PFSK-1 (cell line): ENCODE data around the gene CEP104.

Source experiments
- FOXP2 ChIP-seq: optimal IDR thresholded peaks from 2 replicates; pipeline ENCODE3; 2011; ENCODE audit warnings: borderline replicate concordance, control low read depth, inconsistent platforms; ENCODE audit not compliant: insufficient read depth; ENCODE audit errors: extremely low read length, extremely low read depth
- POLR2AphosphoS5 ChIP-seq: IDR thresholded peaks from 2 replicates; pipeline ENCODE4 v1.6.1; 2012; ENCODE audit warnings: low read depth, mild to moderate bottlenecking, control low read depth, low read length, moderate library complexity
- REST ChIP-seq, 2 experiments: IDR thresholded peaks; 2 replicates each; pipeline versions ENCODE4 v1.6.1 to v1.8.0; 2011 to 2012; ENCODE audit warnings: low read depth in 2 of 2, low read length in 2 of 2, control low read depth in 1 of 2, inconsistent platforms in 1 of 2, mild to moderate bottlenecking in 1 of 2, moderate library complexity in 1 of 2; ENCODE audit not compliant: insufficient read depth in 1 of 2
- SIN3A ChIP-seq: IDR thresholded peaks from 2 replicates; pipeline ENCODE4 v1.6.1; 2012; ENCODE audit warnings: mild to moderate bottlenecking, low read length, moderate library complexity, borderline replicate concordance; ENCODE audit not compliant: insufficient read depth
- TAF1 ChIP-seq: IDR thresholded peaks from 2 replicates; pipeline ENCODE4 v1.6.1; 2012; ENCODE audit warnings: low read length, control low read depth, borderline replicate concordance; ENCODE audit not compliant: insufficient read depth

Gene CEP104

DNA sequence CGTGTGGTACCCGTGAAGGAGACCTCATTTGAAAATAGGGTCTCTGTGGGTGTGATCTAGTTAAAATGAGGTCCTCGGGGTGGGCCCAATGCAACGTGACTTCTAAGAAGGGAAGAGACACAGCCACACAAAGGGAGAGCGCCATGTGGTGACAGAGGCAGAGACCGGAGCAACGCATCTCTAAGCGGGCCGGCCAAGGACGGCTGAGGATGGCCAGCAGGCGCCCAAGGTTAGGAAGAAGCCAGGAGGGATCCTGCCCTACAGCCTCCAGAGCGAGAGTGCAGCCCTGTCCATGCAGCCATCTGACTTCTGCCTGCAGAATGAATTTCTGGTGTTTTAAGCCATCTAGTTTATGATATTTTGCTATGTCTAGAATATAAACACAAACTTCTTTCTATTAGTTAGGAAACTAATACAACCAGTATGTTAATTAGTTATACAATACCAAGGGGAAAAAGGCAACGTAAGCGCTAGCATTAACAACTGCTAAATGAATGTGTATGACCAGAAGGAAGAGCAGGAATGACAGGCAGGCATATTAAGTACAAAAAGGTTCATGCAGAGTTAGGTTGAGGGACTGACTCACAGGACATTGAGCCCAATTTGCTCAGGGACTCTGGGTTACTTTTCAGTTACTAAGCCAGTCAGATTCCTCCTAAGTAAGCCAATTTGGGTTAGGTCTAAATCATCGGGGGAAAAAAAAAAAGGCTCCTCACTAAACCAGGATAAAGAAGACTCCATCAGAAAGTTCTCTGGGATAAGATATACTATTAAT lies 4.1 kb downstream of the CEP104 start:
- no peak for TF ChIP-seq REST (IDR thresholded peaks at IDR 0.05; ENCODE audit: insufficient read depth in 1 of 2, low read depth in 2 of 2, low read length in 2 of 2)
- TF ChIP-seq SIN3A = no peak
- TF ChIP-seq TAF1 = no peak
- TF ChIP-seq FOXP2 = no peak
- no peak for TF ChIP-seq POLR2AphosphoS5

DNA sequence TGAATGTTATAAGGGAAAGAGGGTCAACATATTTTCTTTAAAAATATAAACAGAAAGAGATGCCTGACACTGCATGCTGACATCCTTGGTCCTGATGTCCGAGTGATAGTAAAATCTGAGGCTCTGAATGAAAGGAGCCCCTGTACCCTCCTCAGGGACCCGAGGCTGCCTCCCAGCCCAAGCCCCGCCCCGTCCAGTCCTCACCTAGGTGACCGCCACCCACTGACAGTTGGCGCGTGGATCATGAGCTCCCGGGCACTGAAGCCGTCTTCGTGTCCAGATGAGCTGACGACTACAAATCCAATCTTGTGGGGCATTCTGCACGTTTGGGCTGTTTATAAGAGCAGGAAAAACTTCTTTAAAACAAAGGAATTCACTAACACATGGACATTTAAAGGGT lies 4.9 kb downstream of the CEP104 start:
- no peak for TF ChIP-seq REST (IDR thresholded peaks at IDR 0.05; ENCODE audit: insufficient read depth in 1 of 2, low read depth in 2 of 2, low read length in 2 of 2)
- no peak for TF ChIP-seq SIN3A
- TF ChIP-seq POLR2AphosphoS5 = no peak

- TF ChIP-seq SIN3A = no peak
- no peak for TF ChIP-seq FOXP2
- no peak for TF ChIP-seq REST (IDR thresholded peaks at IDR 0.05; ENCODE audit: insufficient read depth in 1 of 2, low read depth in 2 of 2, low read length in 2 of 2)
- TF ChIP-seq POLR2AphosphoS5 = no peak
- TF ChIP-seq TAF1 = no peak
Observed at GRCh38 chr1:3851292-3851691, 5.7 kb downstream of the CEP104 start.

DNA sequence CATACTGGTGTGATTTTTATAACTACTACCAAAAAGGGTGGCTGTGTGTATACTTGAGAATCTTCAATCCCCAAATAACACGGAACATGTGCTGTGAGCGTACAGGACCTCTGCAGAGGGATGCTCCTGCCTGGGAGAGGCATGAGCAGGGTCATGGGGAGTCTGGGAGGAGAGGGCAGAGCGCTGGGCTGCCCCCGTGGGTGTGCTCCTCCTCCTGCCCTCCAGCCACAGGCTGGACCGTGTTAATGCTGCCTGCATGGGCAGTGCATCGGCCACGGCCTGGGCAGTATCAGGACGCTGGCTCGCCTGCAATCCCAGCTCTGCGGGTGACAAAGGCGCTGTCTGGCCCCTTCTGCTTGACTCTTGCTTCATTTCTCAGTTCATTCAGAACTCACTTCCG lies 6.2 kb downstream of the CEP104 start:
- TF ChIP-seq POLR2AphosphoS5 (no peak), TAF1 (no peak), REST (IDR thresholded peaks at IDR 0.05; ENCODE audit: insufficient read depth in 1 of 2, low read depth in 2 of 2, low read length in 2 of 2) (no peak), SIN3A (no peak), FOXP2 (no peak)

- TF ChIP-seq SIN3A = no peak
- no peak for TF ChIP-seq POLR2AphosphoS5
- no peak for TF ChIP-seq TAF1
- no peak for TF ChIP-seq REST (IDR thresholded peaks at IDR 0.05; ENCODE audit: insufficient read depth in 1 of 2, low read depth in 2 of 2, low read length in 2 of 2)
- no peak for TF ChIP-seq FOXP2
Observed at GRCh38 chr1:3847081-3847480, 9.9 kb downstream of the CEP104 start.
